IMR-90 (cell line): ENCODE data around the gene ATP6V1D. TPM values are rescaled to one million over a fixed set of nuclear protein-coding genes. Genes with fewer than 3 reads are reported as not detected.

Source experiments
- ATAC-seq: fragments of 200-7000 bp; cut with Tn5 transposase; 2 replicates; pipeline ENCODE4 v1.9.1; 2020; ENCODE audit warnings: low read depth, mild to moderate bottlenecking, moderate library complexity
- BruUV-seq: library from RNA; stranded (reverse); fragments of 400-500 nt; replicated peaks from 2 replicates; lab custom pipeline; 2021; lab: Mats Ljungman, UMichigan
- CTCF ChIA-PET: fragments of 300-600 bp; formaldehyde crosslinking; extraction: SDS; loops from one replicate; lab custom pipeline; 2021; ENCODE audit warnings: antibody characterized with exemption; lab: Yijun Ruan, JAX
- POLR2A ChIA-PET: fragments of 300-600 bp; sonication (Branson Sonifier 250); formaldehyde crosslinking; loops from one replicate; lab custom pipeline; 2022; ENCODE audit warnings: antibody characterized with exemption; ENCODE audit not compliant: unreplicated experiment; lab: Charles Lee
- DNase-seq: peaks from one replicate; pipeline ENCODE4 v3.0.0; 2013
- H2AFZ ChIP-seq: replicated peaks from 2 replicates; pipeline ENCODE3; 2013; ENCODE audit warnings: low read length, mild to moderate bottlenecking; ENCODE audit not compliant: poor library complexity
- H2AK5ac ChIP-seq: 2 replicates; pipeline ENCODE4 v1.6.1; 2013; ENCODE audit warnings: low read depth, low read length, inconsistent platforms
- H2AK9ac ChIP-seq: replicated peaks from 2 replicates; pipeline ENCODE3; 2013; ENCODE audit warnings: mild to moderate bottlenecking, low read depth, low read length, moderate library complexity; ENCODE audit not compliant: poor library complexity
- H2BK120ac ChIP-seq: 2 replicates; pipeline ENCODE4 v1.6.1; 2013; ENCODE audit warnings: low read depth, low read length, inconsistent platforms
- H2BK15ac ChIP-seq: 3 replicates; pipeline ENCODE4 v1.6.1; 2013; ENCODE audit warnings: low read depth, low read length, inconsistent platforms
- H2BK20ac ChIP-seq: 2 replicates; pipeline ENCODE4 v1.6.1; 2013; ENCODE audit warnings: low read depth, mild to moderate bottlenecking, inconsistent platforms, low read length, moderate library complexity
- H2BK5ac ChIP-seq: 2 replicates; pipeline ENCODE4 v1.6.1; 2013; ENCODE audit warnings: mild to moderate bottlenecking, low read depth, low read length, inconsistent platforms; ENCODE audit not compliant: poor library complexity, severe bottlenecking
- H3K14ac ChIP-seq: replicated peaks from 2 replicates; pipeline ENCODE4 v1.6.1; 2013; ENCODE audit warnings: low read depth, low read length, inconsistent platforms
- H3K18ac ChIP-seq: 2 replicates; pipeline ENCODE4 v1.6.1; 2013; ENCODE audit warnings: low read depth, low read length, control low read depth
- H3K23ac ChIP-seq: 2 replicates; pipeline ENCODE4 v1.6.1; 2013; ENCODE audit warnings: low read depth, low read length, inconsistent platforms
- H3K27ac ChIP-seq: 2 replicates; pipeline ENCODE4 v1.5.1; 2013; ENCODE audit warnings: mild to moderate bottlenecking, control low read depth, low read length; ENCODE audit not compliant: insufficient read depth
- H3K27me3 ChIP-seq: 2 replicates; pipeline ENCODE4 v1.6.1; 2013; ENCODE audit warnings: low read length; ENCODE audit not compliant: control insufficient read depth, insufficient read depth
- H3K36me3 ChIP-seq: 2 replicates; pipeline ENCODE4 v1.6.1; 2013; ENCODE audit warnings: low read length, mixed read lengths; ENCODE audit not compliant: control insufficient read depth, insufficient read depth
- H3K4ac ChIP-seq: 2 replicates; pipeline ENCODE4 v1.6.1; 2013; ENCODE audit warnings: low read depth, low read length, inconsistent platforms
- H3K4me1 ChIP-seq: 2 replicates; pipeline ENCODE4 v1.6.1; 2013; ENCODE audit warnings: low read length, mixed read lengths; ENCODE audit not compliant: control insufficient read depth, insufficient read depth
- H3K4me2 ChIP-seq: 2 replicates; pipeline ENCODE4 v1.6.1; 2013; ENCODE audit warnings: low read depth, mild to moderate bottlenecking, control low read depth, low read length, moderate library complexity
- H3K4me3 ChIP-seq: 2 replicates; pipeline ENCODE4 v1.5.1; 2013; ENCODE audit warnings: low read depth, mild to moderate bottlenecking, control low read depth, low read length, moderate library complexity; ENCODE audit not compliant: insufficient read depth
- H3K56ac ChIP-seq: 2 replicates; pipeline ENCODE4 v1.6.1; 2013; ENCODE audit warnings: low read length, inconsistent platforms; ENCODE audit not compliant: insufficient read depth; ENCODE audit errors: extremely low read depth
- H3K79me1 ChIP-seq, 2 experiments: 2 replicates each; pipeline ENCODE4 v1.6.1; 2013; ENCODE audit warnings: low read length in 2 of 2, inconsistent platforms in 1 of 2, low read depth in 1 of 2
- H3K9ac ChIP-seq: 2 replicates; pipeline ENCODE4 v1.6.1; 2013; ENCODE audit warnings: low read depth, low read length, control low read depth
- H3K9me1 ChIP-seq: 2 replicates; pipeline ENCODE4 v1.6.1; 2013; ENCODE audit warnings: low read length, inconsistent platforms; ENCODE audit not compliant: insufficient read depth
- H3K9me3 ChIP-seq: 2 replicates; pipeline ENCODE4 v1.6.1; 2013; ENCODE audit warnings: low read length; ENCODE audit not compliant: control insufficient read depth, insufficient read depth
- H4K20me1 ChIP-seq: 2 replicates; pipeline ENCODE4 v1.6.1; 2013; ENCODE audit warnings: low read length, inconsistent platforms; ENCODE audit not compliant: insufficient read depth
- H4K5ac ChIP-seq: 2 replicates; pipeline ENCODE4 v1.6.1; 2013; ENCODE audit warnings: mild to moderate bottlenecking, low read depth, low read length, control low read depth
- H4K8ac ChIP-seq, 2 experiments: 2 replicates each; pipeline ENCODE4 v1.6.1; 2013; ENCODE audit warnings: low read depth in 2 of 2, low read length in 2 of 2, control low read depth in 1 of 2, inconsistent platforms in 1 of 2
- H4K91ac ChIP-seq: 2 replicates; pipeline ENCODE4 v1.6.1; 2013; ENCODE audit warnings: low read depth, low read length, inconsistent platforms; ENCODE audit not compliant: insufficient read depth
- CEBPB ChIP-seq: IDR thresholded peaks from 2 replicates; pipeline ENCODE4 v1.6.1; 2012; ENCODE audit warnings: low read depth, low read length, improper control_type of control experiment
- CTCF ChIP-seq: conservative IDR thresholded peaks from 2 replicates; pipeline ENCODE4 v1.5.1; 2012; ENCODE audit warnings: mild to moderate bottlenecking, low read depth, low read length, improper control_type of control experiment
- MAFK ChIP-seq: IDR thresholded peaks from 2 replicates; pipeline ENCODE4 v1.6.1; 2012; ENCODE audit warnings: low read depth, low read length, improper control_type of control experiment
- WGBS, 2 experiments: methylation state at CpG; one replicate each; pipeline versions ENCODE4 v1.1.5 to v1.1.7; 2013; ENCODE audit warnings: missing lambda C conversion rate in 2 of 2; ENCODE audit not compliant: insufficient read length in 1 of 2; ENCODE audit errors: extremely low coverage in 2 of 2; 5-methylcytosine and 5-hydroxymethylcytosine counted together
- dilution Hi-C: fragments of 300-500 bp; cut with HindIII; formaldehyde crosslinking; loops from one replicate; pipeline ENCODE4 v1.14.3; 2018; ENCODE audit warnings: low sequenced_read_pairs; ENCODE audit not compliant: unreplicated experiment
- in situ Hi-C: fragments of 300-500 bp; cut with MboI; formaldehyde crosslinking; loops from 3 replicates; pipeline ENCODE4 v1.14.3; 2019; ENCODE audit warnings: low sequenced_read_pairs, inconsistent platforms, mixed read lengths
- intact Hi-C: fragments of 100-400 bp; cut with micrococcal nuclease; formaldehyde crosslinking; loops from 2 replicates; pipeline ENCODE4 v1.10.0; 2022
- polyA plus RNA-seq, 3 experiments: library from polyadenylated mRNA; depleted of rRNA; stranded (reverse); fragments of >200 nt; gene quantifications; 2 replicates each; pipeline ENCODE4 v1.2.3, GENCODE V29; 2012; ENCODE audit warnings: low replicate concordance in 1 of 3
- total RNA-seq: library from RNA; depleted of rRNA; stranded (reverse); fragments of >200 nt; gene quantifications from 2 replicates; pipeline ENCODE4 v1.2.3, GENCODE V29; 2012
- TF ChIP-seq, protein P1 (sequence below): fragments of 150-350 bp; IDR thresholded peaks from 2 replicates; pipeline ENCODE4 v1.6.1; 2017; ENCODE audit warnings: mild to moderate bottlenecking, antibody characterized with exemption, low read length, low read depth

ATP6V1D gene
- total and polyA plus RNA-seq, 2 of the 4 experiments (the other 2 are of a cell fraction) = 54.5 to 113 TPM

GRCh38 chr14:67352055-67352454 is 7.5 kb downstream of the ATP6V1D start:
- ATAC-seq (no peak), DNase-seq (no peak)
- Histone ChIP-seq H3K79me1 (peaks cover 12 to 24% of the 10 kb centered on the region in 2 experiments), H2AK5ac (no peak overlapping the region), H2AK9ac (no peak overlapping the region), H4K20me1 (peaks cover 15% of the 10 kb centered on the region; the same call in 1 of the 2 replicates), H3K18ac (no peak overlapping the region), H2BK15ac (no peak overlapping the region), H3K4me2 (no peak overlapping the region), H3K56ac (no peak overlapping the region), H3K27me3 (no peaks in the 10 kb centered on the region), H4K5ac (no peak overlapping the region), H3K36me3 (peaks cover 32% of the 10 kb centered on the region), H3K4ac (no peak overlapping the region), H2BK120ac (no peak overlapping the region), H4K91ac (no peak overlapping the region), H3K9me1 (peaks cover 6% of the 10 kb centered on the region; the same call in 1 of the 2 replicates), H4K8ac (no peak overlapping the region), H3K9ac (no peak overlapping the region), H3K4me3 (no peak overlapping the region), H3K9me3 (no peaks in the 10 kb centered on the region), H2BK20ac (no peak overlapping the region), H2BK5ac (no peak overlapping the region), H3K23ac (no peak overlapping the region), H3K4me1 (no peaks in the 10 kb centered on the region), H2AFZ (no peak overlapping the region), H3K14ac (no peak overlapping the region), H3K27ac (no peak overlapping the region)
- intact Hi-C loops = no loop called here
- no CpG with 5 or more reads among the region's 5 CpGs for WGBS, 2 experiments
- BruUV-seq = no TSS peak
- dilution Hi-C loops = no loop called here
- in situ Hi-C loops = no loop called here
- ChIA-PET POLR2A (no interaction called here), CTCF (no interaction called here)
- TF ChIP-seq CEBPB (no peak), CTCF (no peak), MAFK (peak; percentile 93)
- TF ChIP-seq, protein P1, sequence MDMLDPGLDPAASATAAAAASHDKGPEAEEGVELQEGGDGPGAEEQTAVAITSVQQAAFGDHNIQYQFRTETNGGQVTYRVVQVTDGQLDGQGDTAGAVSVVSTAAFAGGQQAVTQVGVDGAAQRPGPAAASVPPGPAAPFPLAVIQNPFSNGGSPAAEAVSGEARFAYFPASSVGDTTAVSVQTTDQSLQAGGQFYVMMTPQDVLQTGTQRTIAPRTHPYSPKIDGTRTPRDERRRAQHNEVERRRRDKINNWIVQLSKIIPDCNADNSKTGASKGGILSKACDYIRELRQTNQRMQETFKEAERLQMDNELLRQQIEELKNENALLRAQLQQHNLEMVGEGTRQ = no peak
